GM10248 (cell line): ENCODE results near the gene AKAP7.
"Not testable (repeated sequence)": the region's sequence is repeated elsewhere in the genome, so short reads cannot be mapped to it uniquely, and the experiment has no call there.

Source experiments
- CTCF ChIA-PET: fragments of 300-600 bp; sonication (Branson Sonifier 250); formaldehyde crosslinking; extraction: SDS; loops from one replicate; lab custom pipeline; 2021; ENCODE audit warnings: antibody characterized with exemption; lab: Yijun Ruan, JAX
- POLR2A ChIA-PET: fragments of 350-650 bp; sonication (Branson Sonifier 250); formaldehyde crosslinking; extraction: SDS; loops from one replicate; lab custom pipeline; 2020; ENCODE audit warnings: antibody characterized with exemption; lab: Yijun Ruan, JAX
- DNase-seq: peaks from one replicate; pipeline ENCODE4 v3.0.0; 2012; ENCODE audit errors: extremely low spot score
- CTCF ChIP-seq: IDR thresholded peaks from 2 replicates; pipeline ENCODE4 v1.5.1; 2012; ENCODE audit warnings: mild to moderate bottlenecking, low read depth; ENCODE audit errors: extremely low read depth, missing control alignments, control extremely low read depth

The AKAP7 gene

GRCh38 chr6:131316654-131317053 is 181.4 kb downstream of the AKAP7 start:
- no peak for TF ChIP-seq CTCF
- CTCF ChIA-PET, result no interaction called here
- no peak for DNase-seq
- POLR2A ChIA-PET, result no interaction called here

- ChIA-PET POLR2A (no interaction called here), CTCF (no interaction called here)
- DNase-seq, result no peak
- TF ChIP-seq CTCF, result no peak
These were observed 182.2 kb downstream of the AKAP7 start for GRCh38 chr6:131317516-131317915.

GRCh38 chr6:131321589-131321988 is 186.3 kb downstream of the AKAP7 start:
- ChIA-PET CTCF (no interaction called here), POLR2A (no interaction called here)
- DNase-seq, result no peak
- TF ChIP-seq CTCF, result no peak

- no peak for DNase-seq
- no peak for TF ChIP-seq CTCF
- ChIA-PET POLR2A (no interaction called here), CTCF (no interaction called here)
These were observed 186.9 kb downstream of the AKAP7 start for GRCh38 chr6:131322125-131322524.

- POLR2A ChIA-PET, CTCF ChIA-PET, DNase-seq: not testable (repeated sequence)
These were observed 190.4 kb downstream of the AKAP7 start for GRCh38 chr6:131325669-131326068.

GRCh38 chr6:131328727-131329126 is 193.5 kb downstream of the AKAP7 start:
- DNase-seq, CTCF ChIA-PET, POLR2A ChIA-PET: not testable (repeated sequence)

- no peak for TF ChIP-seq CTCF
- no peak for DNase-seq
- CTCF ChIA-PET, result interaction anchor here (1.1 kb wide), 1 partner anchor 39 kb away, joined by 3 read pairs; no protein-coding TSS in a partner anchor
- POLR2A ChIA-PET, result no interaction called here
These were observed 195.9 kb downstream of the AKAP7 start for GRCh38 chr6:131331151-131331550.
